PC-3 (cell line): ENCODE results near the gene UCK2. TPM values are rescaled to one million over a fixed set of nuclear protein-coding genes. Genes with fewer than 3 reads are reported as not detected.

Experiments
- ATAC-seq: fragments of 200-7000 bp; cut with Tn5 transposase; 2 replicates; pipeline ENCODE4 v1.9.1; 2020; ENCODE audit warnings: mild to moderate bottlenecking, moderate library complexity
- BruUV-seq: library from RNA; stranded (reverse); fragments of 400-500 nt; replicated peaks from 2 replicates; lab custom pipeline; 2021; lab: Mats Ljungman, UMichigan
- CTCF ChIA-PET: fragments of 300-600 bp; sonication (Branson Sonifier 250); formaldehyde crosslinking; loops from one replicate; lab custom pipeline; 2022; ENCODE audit warnings: antibody characterized with exemption; lab: Charles Lee
- POLR2A ChIA-PET: fragments of 300-600 bp; sonication (Branson Sonifier 250); formaldehyde crosslinking; loops from one replicate; lab custom pipeline; 2022; ENCODE audit warnings: antibody characterized with exemption; ENCODE audit not compliant: unreplicated experiment; lab: Charles Lee
- DNase-seq: peaks from one replicate; pipeline ENCODE4 v3.0.0-alpha.2; 2015
- H2AFZ ChIP-seq: fragments of 300-600 bp; sonication (generic); 2 replicates; pipeline ENCODE4 v1.6.0; 2016; ENCODE audit warnings: antibody characterized with exemption, low read length
- H3F3A ChIP-seq: fragments of 300-600 bp; sonication (generic); one replicate; pipeline ENCODE4 v1.6.0; 2017; ENCODE audit warnings: antibody characterized with exemption, low read length, control low read depth, mild to moderate bottlenecking; ENCODE audit not compliant: unreplicated experiment
- H3K27ac ChIP-seq: fragments of 300-600 bp; sonication (generic); 2 replicates; pipeline ENCODE4 v1.5.1; 2016; ENCODE audit warnings: mild to moderate bottlenecking, low read length
- H3K27me3 ChIP-seq: fragments of 300-600 bp; sonication (generic); 2 replicates; pipeline ENCODE4 v1.6.1; 2016; ENCODE audit warnings: low read length, mixed read lengths
- H3K36me3 ChIP-seq: fragments of 300-600 bp; sonication (generic); 2 replicates; pipeline ENCODE4 v1.6.1; 2016; ENCODE audit warnings: low read depth, mixed run types, low read length, mixed read lengths
- H3K4me1 ChIP-seq: fragments of 300-600 bp; sonication (generic); 2 replicates; pipeline ENCODE4 v1.5.1; 2016; ENCODE audit warnings: low read length; ENCODE audit not compliant: insufficient read depth
- H3K4me2 ChIP-seq: fragments of 300-600 bp; sonication (generic); 2 replicates; pipeline ENCODE4 v1.6.0; 2016; ENCODE audit warnings: low read length
- H3K4me3 ChIP-seq: fragments of 300-600 bp; sonication (generic); 2 replicates; pipeline ENCODE4 v1.5.1; 2016; ENCODE audit warnings: mild to moderate bottlenecking, low read length, mixed read lengths
- H3K79me2 ChIP-seq: fragments of 300-600 bp; sonication (generic); 2 replicates; pipeline ENCODE4 v1.6.1; 2017; ENCODE audit warnings: low read length, mixed read lengths
- H3K9ac ChIP-seq: fragments of 300-600 bp; sonication (generic); 2 replicates; pipeline ENCODE4 v1.6.0; 2016; ENCODE audit warnings: mild to moderate bottlenecking, low read length
- H3K9me2 ChIP-seq: fragments of 300-600 bp; sonication (generic); replicated peaks from 2 replicates; pipeline ENCODE4 v1.6.1; 2016; ENCODE audit warnings: mixed run types, low read length, mixed read lengths
- H3K9me3 ChIP-seq: fragments of 300-600 bp; sonication (generic); 2 replicates; pipeline ENCODE4 v1.6.1; 2016; ENCODE audit warnings: low read length, mixed read lengths
- H4K20me1 ChIP-seq: fragments of 300-600 bp; sonication (generic); 2 replicates; pipeline ENCODE4 v1.6.1; 2016; ENCODE audit warnings: low read length, mixed read lengths
- EZH2 ChIP-seq: fragments of 300-600 bp; sonication (generic); IDR thresholded peaks from one replicate; pipeline ENCODE4 v1.6.1; 2017; ENCODE audit warnings: antibody characterized with exemption, mild to moderate bottlenecking, low read length; ENCODE audit not compliant: unreplicated experiment
- EZH2phosphoT487 ChIP-seq: fragments of 300-600 bp; sonication (generic); IDR thresholded peaks from 2 replicates; pipeline ENCODE4 v1.6.1; 2018; ENCODE audit warnings: mild to moderate bottlenecking, antibody characterized with exemption, low read length, borderline replicate concordance
- intact Hi-C: fragments of 100-400 bp; cut with micrococcal nuclease; formaldehyde crosslinking; loops from 2 replicates; pipeline ENCODE4 v1.9.0; 2023
- total RNA-seq: library from RNA; depleted of rRNA; stranded (reverse); fragments of >200 nt; gene quantifications from 2 replicates; pipeline ENCODE4 v1.2.3, GENCODE V29; 2014
- TF ChIP-seq, protein P1 (sequence below): fragments of 300-600 bp; sonication (generic); conservative IDR thresholded peaks from 2 replicates; pipeline ENCODE4 v1.5.1; 2017; ENCODE audit warnings: antibody characterized with exemption, low read depth, mild to moderate bottlenecking, low read length

UCK2 gene
- total RNA-seq, 1 experiment from 2014 or later = 193 TPM

DNA sequence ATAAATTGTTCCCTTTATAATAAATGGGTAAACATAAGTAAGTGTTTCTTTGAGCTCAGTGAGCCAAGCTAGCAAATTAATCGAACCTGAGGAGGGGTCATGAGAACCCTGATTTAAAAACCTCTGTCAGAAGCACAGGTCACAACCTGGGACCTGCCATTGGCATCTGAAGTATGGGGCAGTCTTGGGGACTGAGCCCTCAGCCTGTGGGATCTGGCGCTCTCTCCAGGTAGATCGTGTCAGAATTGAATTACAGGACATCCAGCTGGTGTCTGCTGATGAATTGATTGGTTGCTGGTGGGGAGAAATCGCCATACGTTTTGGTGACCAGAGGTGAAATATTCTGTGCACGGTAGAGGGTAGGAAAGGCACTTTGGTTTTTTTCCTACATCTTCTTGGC is 17.5 kb downstream of the UCK2 start:
- no peak overlapping the region for H3K27ac ChIP-seq
- ATAC-seq (no peak), DNase-seq (no peak)
- H3K79me2 ChIP-seq = peaks cover 100% of the 10 kb centered on the region
- H3K4me1 ChIP-seq = peaks cover 25% of the 10 kb centered on the region
- H3F3A ChIP-seq = no peaks in the 10 kb centered on the region
- H2AFZ ChIP-seq = no peak overlapping the region
- no peaks in the 10 kb centered on the region for H3K9me2 ChIP-seq
- TF ChIP-seq, protein P1, sequence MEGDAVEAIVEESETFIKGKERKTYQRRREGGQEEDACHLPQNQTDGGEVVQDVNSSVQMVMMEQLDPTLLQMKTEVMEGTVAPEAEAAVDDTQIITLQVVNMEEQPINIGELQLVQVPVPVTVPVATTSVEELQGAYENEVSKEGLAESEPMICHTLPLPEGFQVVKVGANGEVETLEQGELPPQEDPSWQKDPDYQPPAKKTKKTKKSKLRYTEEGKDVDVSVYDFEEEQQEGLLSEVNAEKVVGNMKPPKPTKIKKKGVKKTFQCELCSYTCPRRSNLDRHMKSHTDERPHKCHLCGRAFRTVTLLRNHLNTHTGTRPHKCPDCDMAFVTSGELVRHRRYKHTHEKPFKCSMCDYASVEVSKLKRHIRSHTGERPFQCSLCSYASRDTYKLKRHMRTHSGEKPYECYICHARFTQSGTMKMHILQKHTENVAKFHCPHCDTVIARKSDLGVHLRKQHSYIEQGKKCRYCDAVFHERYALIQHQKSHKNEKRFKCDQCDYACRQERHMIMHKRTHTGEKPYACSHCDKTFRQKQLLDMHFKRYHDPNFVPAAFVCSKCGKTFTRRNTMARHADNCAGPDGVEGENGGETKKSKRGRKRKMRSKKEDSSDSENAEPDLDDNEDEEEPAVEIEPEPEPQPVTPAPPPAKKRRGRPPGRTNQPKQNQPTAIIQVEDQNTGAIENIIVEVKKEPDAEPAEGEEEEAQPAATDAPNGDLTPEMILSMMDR = no peak
- TF ChIP-seq EZH2phosphoT487 (no peak), EZH2 (no peak)
- no peaks in the 10 kb centered on the region for H3K9me3 ChIP-seq
- no peak overlapping the region for H3K4me3 ChIP-seq
- no TSS peak for BruUV-seq
- H3K36me3 ChIP-seq = 0 out of 2 replicates have a peak, but pooled peaks cover 2% of the 10 kb centered on the region
- no peak overlapping the region for H3K4me2 ChIP-seq
- no peak overlapping the region for H3K9ac ChIP-seq
- POLR2A ChIA-PET = interaction anchor here (0.5 kb wide), 1 partner anchor 62 kb away, joined by 3 read pairs; no protein-coding TSS in a partner anchor
- H3K27me3 ChIP-seq = no peaks in the 10 kb centered on the region
- intact Hi-C loops = no loop called here
- H4K20me1 ChIP-seq = peaks cover 81% of the 10 kb centered on the region
- CTCF ChIA-PET = interaction anchor here (0.6 kb wide), 1 partner anchor 76 kb away, joined by 3 read pairs; no protein-coding TSS in a partner anchor

DNA sequence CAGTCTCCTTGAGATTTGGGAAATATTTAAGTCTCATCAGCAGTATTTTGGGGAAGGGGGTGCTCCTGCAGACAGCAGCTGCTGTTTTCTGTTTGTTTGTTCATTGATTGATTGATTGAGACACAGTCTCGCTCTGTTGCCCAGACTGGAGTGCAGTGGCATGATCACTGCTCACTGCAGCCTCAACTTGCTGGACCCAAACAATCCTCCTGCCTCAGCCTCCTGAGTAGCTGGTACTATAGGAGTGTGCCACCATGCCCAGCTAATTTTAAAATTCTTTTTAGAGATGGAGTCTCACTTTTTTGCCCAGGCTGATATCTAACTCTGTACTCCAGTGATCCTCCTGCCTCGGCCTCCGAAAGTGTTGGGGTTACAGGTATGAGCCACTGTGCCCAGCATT is 18.2 kb downstream of the UCK2 start:
- Histone ChIP-seq H2AFZ (no peak overlapping the region), H3K9me3 (no peaks in the 10 kb centered on the region), H3K4me3 (no peak overlapping the region), H3K27me3 (no peaks in the 10 kb centered on the region), H3K36me3 (0 out of 2 replicates have a peak, but pooled peaks cover 2% of the 10 kb centered on the region), H3K9ac (no peak overlapping the region), H3K27ac (no peak overlapping the region), H3K79me2 (peaks cover 99% of the 10 kb centered on the region), H3K4me1 (peaks cover 25% of the 10 kb centered on the region), H3K4me2 (no peak overlapping the region), H3F3A (no peaks in the 10 kb centered on the region), H3K9me2 (no peaks in the 10 kb centered on the region), H4K20me1 (peaks cover 74% of the 10 kb centered on the region)
- ATAC-seq (no peak), DNase-seq (no peak)
- ChIA-PET POLR2A (interaction anchor here (0.5 kb wide), 1 partner anchor 62 kb away, joined by 3 read pairs; no protein-coding TSS in a partner anchor), CTCF (interaction anchor here (0.6 kb wide), 1 partner anchor 76 kb away, joined by 3 read pairs; no protein-coding TSS in a partner anchor)
- TF ChIP-seq EZH2 (no peak), EZH2phosphoT487 (no peak)
- TF ChIP-seq, protein P1 = no peak
- no TSS peak for BruUV-seq
- intact Hi-C loops = no loop called here

DNA sequence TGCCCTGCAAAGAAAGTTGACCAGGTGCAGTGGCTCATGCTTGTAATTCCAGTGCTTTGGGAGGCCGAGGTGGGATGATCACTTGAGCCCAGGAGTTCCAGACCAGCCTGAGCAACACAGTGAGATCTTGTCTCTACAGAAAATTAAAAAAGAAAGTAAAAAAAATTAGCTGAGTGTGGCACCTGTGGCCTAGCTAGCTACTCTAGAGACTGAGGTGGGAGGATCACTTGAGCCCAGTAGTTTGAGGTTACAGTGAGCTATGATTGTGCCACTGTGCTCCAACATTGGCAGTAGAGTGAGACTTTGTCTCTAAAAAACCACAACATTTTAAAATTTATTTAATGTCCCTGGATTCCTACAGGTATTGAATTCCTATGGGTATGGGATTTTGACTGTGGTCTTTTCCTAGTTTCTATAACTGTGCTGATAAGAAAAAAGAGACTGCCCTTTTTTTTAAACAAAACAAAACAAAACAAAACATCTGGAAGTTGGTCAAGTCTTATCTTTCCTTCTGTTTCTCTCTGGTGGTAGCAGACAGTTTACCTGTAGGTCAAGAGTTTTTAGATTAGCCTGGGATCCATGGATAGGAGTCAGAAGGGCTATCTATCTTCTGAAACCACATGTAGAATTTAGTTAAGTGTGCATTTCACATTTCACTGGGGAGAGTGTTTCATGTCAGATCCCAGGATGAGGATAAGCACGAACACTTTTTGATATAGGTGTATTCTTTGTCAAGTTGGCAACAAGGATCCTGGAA is 18.8 kb downstream of the UCK2 start:
- Histone ChIP-seq H3K4me2 (no peak overlapping the region), H3K9ac (no peak overlapping the region), H3K27me3 (no peaks in the 10 kb centered on the region), H3K9me3 (no peaks in the 10 kb centered on the region), H3K79me2 (peaks cover 97% of the 10 kb centered on the region), H2AFZ (no peak overlapping the region), H4K20me1 (peaks cover 75% of the 10 kb centered on the region), H3K36me3 (0 out of 2 replicates have a peak, but pooled peaks cover 2% of the 10 kb centered on the region), H3K4me3 (no peak overlapping the region), H3K4me1 (peaks cover 29% of the 10 kb centered on the region), H3K27ac (no peak overlapping the region), H3K9me2 (no peaks in the 10 kb centered on the region), H3F3A (no peaks in the 10 kb centered on the region)
- DNase-seq (no peak), ATAC-seq (no peak)
- POLR2A ChIA-PET = no interaction called here
- BruUV-seq = no TSS peak
- CTCF ChIA-PET = no interaction called here
- intact Hi-C loops = no loop called here
- TF ChIP-seq, protein P1 = no peak
- no peak for TF ChIP-seq EZH2phosphoT487
- no peak for TF ChIP-seq EZH2
